Liver (tissue), 9 donors: ENCODE results near the gene LPIN3. TPM values are rescaled to one million over a fixed set of nuclear protein-coding genes. Genes with fewer than 3 reads are reported as not detected.

Experiments
- DNase-seq: peaks from one replicate; pipeline ENCODE4 v3.0.0-alpha.2; 2017; ENCODE audit warnings: low spot score
- H3K27ac ChIP-seq, 2 donors: one replicate each; pipeline ENCODE4 v1.7.0; 2013; ENCODE audit warnings: inconsistent platforms in 2 of 2, low read length in 2 of 2, control low read depth in 1 of 2, low read depth in 1 of 2, mild to moderate bottlenecking in 1 of 2
- H3K27me3 ChIP-seq, 4 donors: one replicate each; pipeline versions ENCODE4 v1.6.1 to v1.7.0; 2013; ENCODE audit warnings: low read length in 3 of 4, inconsistent platforms in 1 of 4, mild to moderate bottlenecking in 1 of 4, moderate library complexity in 1 of 4; ENCODE audit not compliant: control insufficient read depth in 4 of 4, insufficient read depth in 4 of 4
- H3K36me3 ChIP-seq, 4 donors: one replicate each; pipeline versions ENCODE4 v1.6.1 to v1.7.0; 2013; ENCODE audit warnings: low read length in 3 of 4, mild to moderate bottlenecking in 3 of 4, low read depth in 1 of 4, moderate library complexity in 1 of 4; ENCODE audit not compliant: control insufficient read depth in 4 of 4, insufficient read depth in 3 of 4
- H3K4me1 ChIP-seq, 4 donors: one replicate each; pipeline versions ENCODE4 v1.6.1 to v1.7.0; 2013; ENCODE audit warnings: low read length in 3 of 4, mild to moderate bottlenecking in 3 of 4, moderate library complexity in 1 of 4; ENCODE audit not compliant: control insufficient read depth in 4 of 4, insufficient read depth in 4 of 4
- H3K4me3 ChIP-seq, 3 donors: one replicate each; pipeline versions ENCODE4 v1.6.1 to v1.7.0; 2013; ENCODE audit warnings: low read length in 3 of 3, control low read depth in 1 of 3, low read depth in 1 of 3, mild to moderate bottlenecking in 1 of 3
- H3K9ac ChIP-seq, 2 donors: one replicate each; pipeline ENCODE4 v1.7.0; 2013; ENCODE audit warnings: low read length in 2 of 2, mild to moderate bottlenecking in 2 of 2, moderate library complexity in 2 of 2, control low read depth in 1 of 2, low read depth in 1 of 2
- H3K9me3 ChIP-seq, 4 donors: one replicate each; pipeline versions ENCODE4 v1.6.1 to v1.7.0; 2013; ENCODE audit warnings: low read length in 3 of 4; ENCODE audit not compliant: control insufficient read depth in 4 of 4
- EGR1 ChIP-seq, 2 donors: IDR thresholded peaks; 2 replicates each; pipeline ENCODE4 v1.6.1; 2016 to 2018; ENCODE audit warnings: antibody characterized with exemption in 2 of 2, low read depth in 2 of 2
- FOXA1 ChIP-seq: IDR thresholded peaks from 2 replicates; pipeline ENCODE4 v1.6.1; 2016; ENCODE audit warnings: antibody characterized with exemption
- FOXA2 ChIP-seq: IDR thresholded peaks from 2 replicates; pipeline ENCODE4 v1.6.1; 2016; ENCODE audit warnings: antibody characterized with exemption
- HNF4A ChIP-seq, 2 donors: conservative IDR thresholded peaks; 2 replicates each; pipeline ENCODE4 v1.6.1; 2016; ENCODE audit warnings: antibody characterized with exemption in 2 of 2, mild to moderate bottlenecking in 2 of 2
- HNF4G ChIP-seq: IDR thresholded peaks from 2 replicates; pipeline ENCODE4 v1.6.1; 2016; ENCODE audit warnings: antibody characterized with exemption
- JUND ChIP-seq, 2 donors: IDR thresholded peaks; 2 replicates each; pipeline ENCODE4 v1.6.1; 2016; ENCODE audit warnings: antibody characterized with exemption in 2 of 2
- NR2F2 ChIP-seq: IDR thresholded peaks from 2 replicates; pipeline ENCODE4 v1.6.1; 2016; ENCODE audit warnings: antibody characterized with exemption
- RAD21 ChIP-seq, 2 donors: IDR thresholded peaks; 2 replicates each; pipeline ENCODE4 v1.6.1; 2016; ENCODE audit warnings: antibody characterized with exemption in 2 of 2, mild to moderate bottlenecking in 2 of 2
- RXRA ChIP-seq, 2 donors: IDR thresholded peaks; 2 replicates each; pipeline ENCODE4 v1.6.1; 2017 to 2018; ENCODE audit warnings: antibody characterized with exemption in 2 of 2, mild to moderate bottlenecking in 1 of 2
- SP1 ChIP-seq: IDR thresholded peaks from 2 replicates; pipeline ENCODE4 v1.6.1; 2018; ENCODE audit warnings: antibody characterized with exemption, mild to moderate bottlenecking
- TAF1 ChIP-seq: conservative IDR thresholded peaks from 2 replicates; pipeline ENCODE4 v1.6.1; 2016; ENCODE audit warnings: antibody characterized with exemption, mild to moderate bottlenecking
- YY1 ChIP-seq: IDR thresholded peaks from 2 replicates; pipeline ENCODE4 v1.6.1; 2016; ENCODE audit warnings: antibody characterized with exemption, mild to moderate bottlenecking
- WGBS: extraction: QIAGEN DNeasy Blood & Tissue Kit; methylation state at CpG from one replicate; pipeline ENCODE4 v1.1.7; 2013; 5-methylcytosine and 5-hydroxymethylcytosine counted together
- polyA plus RNA-seq, 2 donors: library from polyadenylated mRNA; stranded (reverse) in 1 of 2; unstranded in 1 of 2; fragments of 200-250 nt in 1 of 2; fragments of >200 nt in 1 of 2; fragmentation: Nextera tagmentation in 1 of 2; extraction: Ambion mirVana in 1 of 2; gene quantifications; one replicate each; pipeline versions ENCODE4 v1.2.1 to v1.2.3, GENCODE V29; 2013 to 2015
- total RNA-seq, 2 donors: library from RNA; depleted of rRNA; stranded (reverse); fragments of >200 nt; gene quantifications; one replicate each; pipeline ENCODE4 v1.2.3, GENCODE V29; 2014
- TF ChIP-seq, protein P1 (sequence below): IDR thresholded peaks from 2 replicates; pipeline ENCODE4 v1.6.1; 2016; ENCODE audit warnings: antibody characterized with exemption
- TF ChIP-seq, protein P2 (sequence below): fragments of 150-350 bp; IDR thresholded peaks from 2 replicates; pipeline ENCODE4 v1.5.1; 2017; ENCODE audit warnings: improper control_type of control experiment, low read depth, low read length; ENCODE audit not compliant: missing input control
- TF ChIP-seq, protein P3 (sequence below): IDR thresholded peaks from 2 replicates; pipeline ENCODE4 v1.6.1; 2016; ENCODE audit warnings: antibody characterized with exemption
- TF ChIP-seq, protein P4 (sequence below): IDR thresholded peaks from 2 replicates; pipeline ENCODE4 v1.6.1; 2016; ENCODE audit warnings: antibody characterized with exemption, mild to moderate bottlenecking
- TF ChIP-seq, protein P5 (sequence below): IDR thresholded peaks from 2 replicates; pipeline ENCODE4 v1.6.1; 2016; ENCODE audit warnings: antibody characterized with exemption
- donor health status: healthy.
- donor health status: healthy.
- donor health status: healthy.
- donor health status: healthy.
- donor health status: healthy.

LPIN3 gene
- total and polyA plus RNA-seq, 4 donors, result 1.5 to 32.4 (median 13.4) TPM

DNA sequence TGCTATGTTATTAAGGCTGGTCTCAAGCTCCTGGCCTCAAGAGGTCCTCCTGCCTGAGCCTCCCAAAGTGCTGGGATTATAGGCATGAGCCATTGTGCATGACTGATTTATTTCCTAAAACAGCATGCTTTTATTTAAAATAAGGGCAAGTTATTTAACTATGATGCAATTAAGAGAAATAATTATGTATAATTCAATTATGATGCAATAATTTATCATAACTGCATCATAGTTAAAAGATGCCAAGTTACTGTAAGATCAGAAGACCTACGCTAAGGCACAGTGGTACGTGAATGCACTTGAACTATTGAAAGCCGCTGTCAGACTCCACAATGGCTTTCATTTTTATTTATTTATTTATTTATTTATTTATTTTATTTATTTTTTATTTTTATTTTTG is 50.3 kb downstream of the LPIN3 start:
- no peak overlapping the region for H3K4me3 ChIP-seq
- WGBS, result 96% methylated on average over 3 of the region's 3 CpGs
- TF ChIP-seq NR2F2 (no peak), HNF4G (no peak), JUND (IDR thresholded peaks at IDR 0.05) (no peak), RAD21 (IDR thresholded peaks at IDR 0.05) (no peak), YY1 (no peak), TAF1 (no peak), FOXA2 (no peak), FOXA1 (no peak), EGR1 (IDR thresholded peaks at IDR 0.05; ENCODE audit: low read depth in 2 of 2) (no peak), RXRA (IDR thresholded peaks at IDR 0.05) (no peak)
- TF ChIP-seq, protein P1, sequence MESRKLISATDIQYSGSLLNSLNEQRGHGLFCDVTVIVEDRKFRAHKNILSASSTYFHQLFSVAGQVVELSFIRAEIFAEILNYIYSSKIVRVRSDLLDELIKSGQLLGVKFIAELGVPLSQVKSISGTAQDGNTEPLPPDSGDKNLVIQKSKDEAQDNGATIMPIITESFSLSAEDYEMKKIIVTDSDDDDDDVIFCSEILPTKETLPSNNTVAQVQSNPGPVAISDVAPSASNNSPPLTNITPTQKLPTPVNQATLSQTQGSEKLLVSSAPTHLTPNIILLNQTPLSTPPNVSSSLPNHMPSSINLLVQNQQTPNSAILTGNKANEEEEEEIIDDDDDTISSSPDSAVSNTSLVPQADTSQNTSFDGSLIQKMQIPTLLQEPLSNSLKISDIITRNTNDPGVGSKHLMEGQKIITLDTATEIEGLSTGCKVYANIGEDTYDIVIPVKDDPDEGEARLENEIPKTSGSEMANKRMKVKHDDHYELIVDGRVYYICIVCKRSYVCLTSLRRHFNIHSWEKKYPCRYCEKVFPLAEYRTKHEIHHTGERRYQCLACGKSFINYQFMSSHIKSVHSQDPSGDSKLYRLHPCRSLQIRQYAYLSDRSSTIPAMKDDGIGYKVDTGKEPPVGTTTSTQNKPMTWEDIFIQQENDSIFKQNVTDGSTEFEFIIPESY, result no peak
- TF ChIP-seq, protein P2, sequence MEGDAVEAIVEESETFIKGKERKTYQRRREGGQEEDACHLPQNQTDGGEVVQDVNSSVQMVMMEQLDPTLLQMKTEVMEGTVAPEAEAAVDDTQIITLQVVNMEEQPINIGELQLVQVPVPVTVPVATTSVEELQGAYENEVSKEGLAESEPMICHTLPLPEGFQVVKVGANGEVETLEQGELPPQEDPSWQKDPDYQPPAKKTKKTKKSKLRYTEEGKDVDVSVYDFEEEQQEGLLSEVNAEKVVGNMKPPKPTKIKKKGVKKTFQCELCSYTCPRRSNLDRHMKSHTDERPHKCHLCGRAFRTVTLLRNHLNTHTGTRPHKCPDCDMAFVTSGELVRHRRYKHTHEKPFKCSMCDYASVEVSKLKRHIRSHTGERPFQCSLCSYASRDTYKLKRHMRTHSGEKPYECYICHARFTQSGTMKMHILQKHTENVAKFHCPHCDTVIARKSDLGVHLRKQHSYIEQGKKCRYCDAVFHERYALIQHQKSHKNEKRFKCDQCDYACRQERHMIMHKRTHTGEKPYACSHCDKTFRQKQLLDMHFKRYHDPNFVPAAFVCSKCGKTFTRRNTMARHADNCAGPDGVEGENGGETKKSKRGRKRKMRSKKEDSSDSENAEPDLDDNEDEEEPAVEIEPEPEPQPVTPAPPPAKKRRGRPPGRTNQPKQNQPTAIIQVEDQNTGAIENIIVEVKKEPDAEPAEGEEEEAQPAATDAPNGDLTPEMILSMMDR, result no peak
- TF ChIP-seq, protein P3, sequence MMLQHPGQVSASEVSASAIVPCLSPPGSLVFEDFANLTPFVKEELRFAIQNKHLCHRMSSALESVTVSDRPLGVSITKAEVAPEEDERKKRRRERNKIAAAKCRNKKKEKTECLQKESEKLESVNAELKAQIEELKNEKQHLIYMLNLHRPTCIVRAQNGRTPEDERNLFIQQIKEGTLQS, result no peak
- no peak overlapping the region for H3K9ac ChIP-seq
- no peak overlapping the region for H3K27ac ChIP-seq
- no peak for DNase-seq
- H3K36me3 ChIP-seq, result no peaks in the 10 kb centered on the region
- H3K4me1 ChIP-seq, result peaks cover 0 to 13% (median 4%) of the 10 kb centered on the region in 4 donors
- H3K9me3 ChIP-seq, result no peaks in the 10 kb centered on the region
- no peaks in the 10 kb centered on the region for H3K27me3 ChIP-seq

DNA sequence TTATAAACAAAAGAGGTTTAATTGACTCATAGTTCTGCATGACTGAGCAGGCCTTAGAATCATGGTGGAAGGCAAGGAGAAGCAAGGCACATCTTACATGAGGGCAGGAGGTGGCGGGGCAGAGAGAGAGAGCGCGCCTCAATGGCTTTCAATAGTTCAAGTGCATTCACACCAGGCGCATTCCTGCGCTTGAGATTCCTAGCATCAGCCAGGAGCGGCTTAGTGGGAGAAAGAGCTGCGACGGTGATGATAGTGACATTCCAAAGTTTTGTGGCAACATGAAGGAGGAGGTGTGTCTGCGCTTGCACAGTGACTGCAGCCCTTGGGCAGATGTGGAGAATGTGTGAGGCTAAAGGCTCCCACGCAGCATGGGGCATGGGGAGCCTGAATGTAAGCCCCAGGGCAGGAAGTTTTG is 51.0 kb downstream of the LPIN3 start:
- DNase-seq, result no peak
- Histone ChIP-seq H3K27me3 (no peaks in the 10 kb centered on the region), H3K4me3 (no peak overlapping the region), H3K36me3 (no peaks in the 10 kb centered on the region), H3K9me3 (no peaks in the 10 kb centered on the region), H3K27ac (no peak overlapping the region), H3K4me1 (peaks cover 0 to 15% (median 4%) of the 10 kb centered on the region in 4 donors), H3K9ac (no peak overlapping the region)
- TF ChIP-seq, protein P3, result no peak
- TF ChIP-seq FOXA1 (no peak), HNF4A (conservative IDR thresholded peaks at IDR 0.05) (no peak), NR2F2 (no peak), SP1 (no peak), RAD21 (IDR thresholded peaks at IDR 0.05) (no peak), YY1 (no peak), EGR1 (IDR thresholded peaks at IDR 0.05; ENCODE audit: low read depth in 2 of 2) (no peak), JUND (IDR thresholded peaks at IDR 0.05) (no peak), HNF4G (no peak), FOXA2 (no peak)
- TF ChIP-seq, protein P2, result no peak
- TF ChIP-seq, protein P4, sequence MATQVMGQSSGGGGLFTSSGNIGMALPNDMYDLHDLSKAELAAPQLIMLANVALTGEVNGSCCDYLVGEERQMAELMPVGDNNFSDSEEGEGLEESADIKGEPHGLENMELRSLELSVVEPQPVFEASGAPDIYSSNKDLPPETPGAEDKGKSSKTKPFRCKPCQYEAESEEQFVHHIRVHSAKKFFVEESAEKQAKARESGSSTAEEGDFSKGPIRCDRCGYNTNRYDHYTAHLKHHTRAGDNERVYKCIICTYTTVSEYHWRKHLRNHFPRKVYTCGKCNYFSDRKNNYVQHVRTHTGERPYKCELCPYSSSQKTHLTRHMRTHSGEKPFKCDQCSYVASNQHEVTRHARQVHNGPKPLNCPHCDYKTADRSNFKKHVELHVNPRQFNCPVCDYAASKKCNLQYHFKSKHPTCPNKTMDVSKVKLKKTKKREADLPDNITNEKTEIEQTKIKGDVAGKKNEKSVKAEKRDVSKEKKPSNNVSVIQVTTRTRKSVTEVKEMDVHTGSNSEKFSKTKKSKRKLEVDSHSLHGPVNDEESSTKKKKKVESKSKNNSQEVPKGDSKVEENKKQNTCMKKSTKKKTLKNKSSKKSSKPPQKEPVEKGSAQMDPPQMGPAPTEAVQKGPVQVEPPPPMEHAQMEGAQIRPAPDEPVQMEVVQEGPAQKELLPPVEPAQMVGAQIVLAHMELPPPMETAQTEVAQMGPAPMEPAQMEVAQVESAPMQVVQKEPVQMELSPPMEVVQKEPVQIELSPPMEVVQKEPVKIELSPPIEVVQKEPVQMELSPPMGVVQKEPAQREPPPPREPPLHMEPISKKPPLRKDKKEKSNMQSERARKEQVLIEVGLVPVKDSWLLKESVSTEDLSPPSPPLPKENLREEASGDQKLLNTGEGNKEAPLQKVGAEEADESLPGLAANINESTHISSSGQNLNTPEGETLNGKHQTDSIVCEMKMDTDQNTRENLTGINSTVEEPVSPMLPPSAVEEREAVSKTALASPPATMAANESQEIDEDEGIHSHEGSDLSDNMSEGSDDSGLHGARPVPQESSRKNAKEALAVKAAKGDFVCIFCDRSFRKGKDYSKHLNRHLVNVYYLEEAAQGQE, result no peak
- TF ChIP-seq, protein P5, sequence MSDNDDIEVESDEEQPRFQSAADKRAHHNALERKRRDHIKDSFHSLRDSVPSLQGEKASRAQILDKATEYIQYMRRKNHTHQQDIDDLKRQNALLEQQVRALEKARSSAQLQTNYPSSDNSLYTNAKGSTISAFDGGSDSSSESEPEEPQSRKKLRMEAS, result no peak
- TF ChIP-seq, protein P1, result no peak
- WGBS, result 97% methylated on average over 10 of the region's 10 CpGs
